Esophagus (tissue), 2 donors: ENCODE results near the gene CERS3. TPM values are rescaled to one million over a fixed set of nuclear protein-coding genes. Genes with fewer than 3 reads are reported as not detected.

ENCODE experiments used
- H3K27ac ChIP-seq, 2 donors: one replicate each; pipeline ENCODE4 v1.5.1; 2013; ENCODE audit warnings: low read depth in 2 of 2, mild to moderate bottlenecking in 2 of 2, inconsistent platforms in 1 of 2, low read length in 1 of 2, moderate library complexity in 1 of 2
- H3K27me3 ChIP-seq, 2 donors: one replicate each; pipeline ENCODE4 v1.6.1; 2013; ENCODE audit warnings: low read length in 2 of 2, control low read depth in 1 of 2, mild to moderate bottlenecking in 1 of 2; ENCODE audit not compliant: insufficient read depth in 2 of 2, control insufficient read depth in 1 of 2
- H3K36me3 ChIP-seq, 2 donors: one replicate each; pipeline ENCODE4 v1.6.1; 2013; ENCODE audit warnings: low read length in 1 of 2; ENCODE audit not compliant: control insufficient read depth in 2 of 2, insufficient read depth in 2 of 2
- H3K4me1 ChIP-seq, 2 donors: one replicate each; pipeline ENCODE4 v1.6.1; 2013; ENCODE audit warnings: low read length in 1 of 2; ENCODE audit not compliant: control insufficient read depth in 2 of 2, insufficient read depth in 2 of 2
- H3K4me3 ChIP-seq, 2 donors: one replicate each; pipeline ENCODE4 v1.5.1; 2013; ENCODE audit warnings: low read length in 2 of 2, mild to moderate bottlenecking in 2 of 2, low read depth in 1 of 2, moderate library complexity in 1 of 2
- H3K9me3 ChIP-seq, 2 donors: one replicate each; pipeline ENCODE4 v1.6.1; 2013; ENCODE audit warnings: mild to moderate bottlenecking in 2 of 2, low read depth in 1 of 2, low read length in 1 of 2, moderate library complexity in 1 of 2; ENCODE audit not compliant: control insufficient read depth in 2 of 2, insufficient read depth in 1 of 2
- WGBS, 2 donors: extraction: QIAGEN DNeasy Blood & Tissue Kit; methylation state at CpG; one replicate each; pipeline ENCODE4 v1.1.7; 2013; 5-methylcytosine and 5-hydroxymethylcytosine counted together
- polyA plus RNA-seq, 2 donors: library from polyadenylated mRNA; stranded (reverse); fragments of 200-250 nt; gene quantifications; one replicate each; pipeline ENCODE4 v1.2.3, GENCODE V29; 2013
- donor health status: healthy with polysubstance abuse.
- donor health status: Bipolar disorder and iron deficiency.

The CERS3 gene
- polyA plus RNA-seq, result 10 to 100 TPM; 65.4 to 69.9 TPM

DNA sequence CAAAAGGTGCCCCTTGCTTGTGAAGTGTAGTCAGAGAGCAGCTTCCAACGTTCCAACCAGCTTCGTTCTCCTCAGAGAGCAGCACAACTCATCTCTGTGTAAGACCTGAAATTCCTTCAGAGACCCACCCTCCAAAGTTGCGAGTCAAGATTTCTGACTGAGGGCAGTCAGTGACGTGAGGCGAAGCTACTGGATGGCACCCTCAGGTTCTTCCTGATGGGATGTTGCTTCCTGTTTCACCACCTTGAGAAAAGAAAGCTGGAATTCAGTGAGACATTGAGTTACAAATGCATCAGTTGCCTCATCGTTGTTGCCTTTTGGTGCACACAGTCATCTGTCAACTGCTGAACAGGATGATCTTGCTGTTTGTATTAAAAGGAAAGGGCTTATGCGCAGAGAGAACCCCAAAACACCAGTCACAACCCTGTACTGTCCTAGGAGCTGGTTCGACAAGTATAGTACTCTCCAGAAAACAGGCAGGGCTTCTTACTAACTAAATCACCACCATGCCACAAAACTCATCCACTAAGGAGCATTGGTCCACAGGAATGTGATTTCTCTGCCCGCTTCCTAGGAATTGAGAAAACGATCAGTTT, at the start of gene CERS3:
Gene CERS3 (minus strand): TSS at position 118 of the 596 bp plus-strand sequence. CDS start 27,101 bp downstream, outside the sequence.
- WGBS, 2 donors, result 53 to 65% methylated on average over 10 of the region's 10 CpGs
- peak within 1 kb of the TSS; percentile 90 to 97 for H3K27ac ChIP-seq
- no peaks in the 10 kb centered on the region for H3K9me3 ChIP-seq
- H3K36me3 ChIP-seq, result no peaks in the 10 kb centered on the region
- H3K4me3 ChIP-seq, result peak within 1 kb of the TSS; percentile 66 to 69
- no peaks in the 10 kb centered on the region for H3K27me3 ChIP-seq
- H3K4me1 ChIP-seq, result peaks cover 0 to 3% of the 10 kb centered on the region in 2 donors

DNA sequence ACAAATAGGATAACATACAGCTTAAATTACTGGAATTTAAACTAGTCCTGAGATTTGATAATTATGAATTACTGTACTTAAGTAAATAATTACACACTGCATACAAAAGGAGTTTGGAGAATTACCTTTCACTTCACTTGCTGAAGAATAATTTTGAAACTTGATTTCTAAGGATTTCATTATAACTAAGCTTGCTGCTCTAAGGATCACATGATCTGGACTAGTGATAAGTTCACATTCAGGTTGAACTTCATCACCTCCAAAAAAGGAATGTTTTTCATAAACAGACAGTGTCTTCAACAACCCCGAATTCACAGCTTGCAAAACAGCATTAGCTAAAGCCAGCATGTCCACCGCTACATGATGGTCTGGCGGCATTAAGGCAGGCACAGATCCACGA, 44.8 kb upstream of the CERS3 start:
- Histone ChIP-seq H3K9me3 (no peaks in the 10 kb centered on the region), H3K27ac (no peak overlapping the region), H3K36me3 (peaks cover 4 to 8% of the 10 kb centered on the region in 2 donors), H3K4me1 (no peaks in the 10 kb centered on the region), H3K4me3 (no peak overlapping the region), H3K27me3 (no peaks in the 10 kb centered on the region)
- 85 to 89% methylated on average over 4 of the region's 4 CpGs for WGBS, 2 donors

DNA sequence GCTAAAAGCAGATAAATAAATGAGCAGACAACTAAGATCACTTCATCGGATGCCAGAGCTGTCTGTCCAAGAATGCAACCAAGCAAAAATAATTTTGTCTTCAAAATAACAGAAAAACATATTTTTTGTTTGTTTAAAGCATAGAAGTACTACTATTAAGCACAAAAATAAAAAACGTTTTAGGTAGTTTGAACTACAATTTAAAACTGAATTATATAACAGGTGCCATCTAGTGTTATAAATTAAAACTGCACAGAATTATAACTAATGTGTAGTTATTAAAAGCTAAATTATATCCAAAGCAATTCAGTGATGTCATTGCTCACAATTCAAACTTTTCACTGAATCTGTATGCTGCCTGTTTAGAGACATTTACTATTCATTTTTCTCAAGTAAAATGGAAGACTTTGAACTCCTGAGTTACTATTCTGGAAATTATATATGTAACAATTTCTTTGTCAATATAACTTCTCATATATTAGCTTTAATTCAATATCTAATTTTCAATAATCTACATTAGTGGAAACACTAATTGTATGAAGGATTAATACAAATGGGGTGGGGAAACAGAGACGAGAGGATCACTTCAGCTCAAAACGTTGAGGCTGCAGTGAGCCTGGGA, 43.7 kb upstream of the CERS3 start:
- no peak overlapping the region for H3K27ac ChIP-seq
- WGBS, 2 donors, result 55 to 65% methylated on average over 4 of the region's 4 CpGs
- no peak overlapping the region for H3K4me3 ChIP-seq
- H3K9me3 ChIP-seq, result peaks cover 0 to 2% of the 10 kb centered on the region in 2 donors
- peaks cover 6 to 8% of the 10 kb centered on the region in 2 donors for H3K36me3 ChIP-seq
- no peaks in the 10 kb centered on the region for H3K4me1 ChIP-seq
- no peaks in the 10 kb centered on the region for H3K27me3 ChIP-seq

DNA sequence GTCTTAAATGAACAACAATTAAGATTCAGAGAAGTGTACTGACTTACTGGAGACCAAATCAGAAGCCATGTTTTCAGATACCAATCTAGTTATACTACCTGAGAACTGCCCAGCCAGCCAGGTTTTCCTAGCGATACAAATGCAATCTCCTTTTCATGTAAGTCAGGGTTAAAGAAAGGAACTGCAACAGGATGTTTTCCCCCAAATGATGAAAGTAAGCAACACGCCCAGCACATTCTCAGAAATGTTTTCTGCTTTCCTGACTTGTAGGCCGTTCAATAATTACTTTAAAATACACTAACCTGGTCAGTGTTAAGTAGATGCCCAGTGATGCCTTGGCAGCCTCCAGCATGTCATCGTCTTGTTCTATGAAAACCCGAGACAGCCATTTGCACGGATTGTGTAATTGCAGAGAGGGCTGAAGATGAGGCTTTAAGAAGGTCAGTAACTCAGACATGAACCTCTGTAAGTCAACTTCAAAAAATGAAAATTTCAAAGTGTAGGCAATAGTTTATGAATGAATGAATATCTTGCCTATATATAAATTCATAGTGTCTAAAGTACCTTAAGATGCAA, 42.9 kb upstream of the CERS3 start:
- peaks cover 6 to 8% of the 10 kb centered on the region in 2 donors for H3K36me3 ChIP-seq
- 83 to 84% methylated on average over 6 of the region's 6 CpGs for WGBS, 2 donors
- no peak overlapping the region for H3K27ac ChIP-seq
- no peaks in the 10 kb centered on the region for H3K4me1 ChIP-seq
- no peak overlapping the region for H3K4me3 ChIP-seq
- H3K27me3 ChIP-seq, result no peaks in the 10 kb centered on the region
- peaks cover 0 to 2% of the 10 kb centered on the region in 2 donors for H3K9me3 ChIP-seq

DNA sequence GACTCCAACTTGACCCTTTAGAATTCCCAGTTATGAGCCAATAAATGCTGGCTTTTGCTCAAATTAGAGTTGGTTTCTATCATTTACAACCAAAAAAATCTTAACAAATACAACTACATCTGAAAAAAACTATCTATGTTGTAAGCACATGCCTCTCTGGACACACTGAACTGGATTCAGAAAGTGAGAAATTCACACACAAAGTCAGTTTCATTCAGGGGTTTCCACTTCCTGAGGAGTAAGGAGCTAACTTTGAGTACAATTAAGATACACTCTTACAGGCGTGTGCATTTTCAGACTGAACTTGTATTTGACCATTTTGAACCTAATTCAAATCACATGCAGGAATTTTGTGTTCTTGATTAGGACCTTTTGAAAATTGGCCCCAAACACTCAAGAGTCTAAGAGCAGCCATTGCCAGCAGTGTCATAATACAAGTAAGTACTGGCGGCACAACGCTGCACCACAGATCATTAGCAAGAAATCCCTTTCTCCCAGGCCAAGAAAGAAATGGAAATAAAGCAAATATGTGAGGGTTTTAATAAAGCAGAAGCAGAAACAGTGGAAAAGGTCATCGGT, 42.1 kb upstream of the CERS3 start:
- Histone ChIP-seq H3K4me1 (no peaks in the 10 kb centered on the region), H3K27ac (no peak overlapping the region), H3K36me3 (peaks cover 6 to 8% of the 10 kb centered on the region in 2 donors), H3K9me3 (peaks cover 0 to 2% of the 10 kb centered on the region in 2 donors), H3K4me3 (no peak overlapping the region), H3K27me3 (no peaks in the 10 kb centered on the region)
- 86 to 89% methylated on average over 4 of the region's 4 CpGs for WGBS, 2 donors

DNA sequence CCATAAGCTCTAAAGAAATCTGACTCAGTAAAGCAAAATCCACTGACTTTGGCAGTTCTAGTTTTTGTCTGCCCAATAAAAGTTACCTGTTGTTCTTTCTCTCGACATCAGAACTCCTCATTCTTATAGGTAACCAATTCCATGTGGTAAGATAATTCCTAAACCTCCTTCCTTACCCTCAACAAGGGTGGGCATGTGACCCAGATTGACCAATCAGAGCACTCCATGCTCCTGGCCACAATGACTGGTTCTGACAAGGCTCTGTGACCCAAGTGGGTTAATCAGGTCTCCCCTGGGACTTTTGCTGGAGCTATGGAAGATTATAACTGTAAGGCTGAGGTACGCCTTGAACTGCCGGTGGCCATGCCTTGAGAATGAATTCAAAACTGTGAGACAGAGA, 41.5 kb upstream of the CERS3 start:
- Histone ChIP-seq H3K9me3 (peaks cover 0 to 2% of the 10 kb centered on the region in 2 donors), H3K27me3 (no peaks in the 10 kb centered on the region), H3K4me3 (no peak overlapping the region), H3K4me1 (no peaks in the 10 kb centered on the region), H3K27ac (no peak overlapping the region), H3K36me3 (peaks cover 6 to 8% of the 10 kb centered on the region in 2 donors)
- 96 to 99% methylated on average over 3 of the region's 3 CpGs for WGBS, 2 donors

DNA sequence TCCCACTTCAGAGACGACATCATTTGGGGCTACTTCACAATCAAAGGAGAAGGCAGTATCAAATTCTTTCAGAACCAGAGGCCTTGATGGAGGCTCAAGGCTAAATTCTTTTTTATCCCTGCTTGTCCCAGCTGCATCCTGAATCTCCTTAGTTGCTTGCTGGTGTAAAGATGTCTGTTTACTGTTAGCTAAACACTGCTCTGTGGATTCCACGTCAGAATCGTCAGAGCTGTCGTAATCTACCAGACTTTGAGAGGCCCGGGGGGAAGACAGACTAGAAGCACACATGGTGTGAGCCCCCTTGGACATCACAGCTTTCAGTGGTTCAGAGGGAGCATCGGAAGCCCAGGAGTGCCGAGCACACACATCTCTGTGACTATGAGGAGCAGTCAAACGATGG, 40.6 kb upstream of the CERS3 start:
- Histone ChIP-seq H3K9me3 (peaks cover 0 to 2% of the 10 kb centered on the region in 2 donors), H3K4me1 (no peaks in the 10 kb centered on the region), H3K27ac (no peak overlapping the region), H3K4me3 (no peak overlapping the region), H3K27me3 (no peaks in the 10 kb centered on the region), H3K36me3 (peaks cover 6 to 8% of the 10 kb centered on the region in 2 donors)
- 81% methylated on average over 8 of the region's 8 CpGs for WGBS, 2 donors

DNA sequence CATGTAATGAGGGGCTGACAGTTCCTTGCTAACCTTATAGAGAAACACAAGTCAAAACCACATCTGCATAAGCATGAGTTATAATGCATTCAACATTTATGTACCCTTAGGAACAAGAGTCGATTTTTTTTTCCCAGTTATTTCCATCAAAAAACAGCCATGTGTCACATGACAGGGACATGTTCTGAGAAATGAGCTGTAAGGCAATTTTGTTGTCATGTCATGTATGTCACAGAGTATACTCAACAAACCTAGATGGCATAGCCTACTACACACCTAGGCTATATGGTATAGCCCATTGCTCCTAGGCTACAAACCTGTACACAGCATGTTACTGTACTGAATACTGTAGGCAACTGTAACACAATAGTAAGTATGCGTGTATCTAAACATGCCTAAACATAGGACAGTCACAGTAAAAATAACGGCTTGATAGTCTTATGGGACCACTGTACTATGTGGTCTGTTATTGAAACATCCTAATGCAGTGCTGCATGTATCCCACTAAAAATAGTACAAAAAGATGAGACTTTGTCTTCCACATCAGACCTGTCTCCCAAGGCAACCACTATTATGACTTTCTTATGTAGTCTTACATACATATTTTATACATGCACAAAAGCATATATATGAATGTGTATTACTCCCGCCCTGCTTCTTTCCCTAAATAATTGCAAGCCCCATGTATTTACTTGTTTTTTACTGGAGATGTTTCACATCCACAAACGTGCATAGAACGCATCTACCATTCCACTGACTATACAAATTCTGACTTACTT, 38.3 kb upstream of the CERS3 start:
- Histone ChIP-seq H3K4me3 (no peak overlapping the region), H3K9me3 (peaks cover 0 to 2% of the 10 kb centered on the region in 2 donors), H3K27ac (no peak overlapping the region), H3K27me3 (no peaks in the 10 kb centered on the region), H3K36me3 (peaks cover 3 to 6% of the 10 kb centered on the region in 2 donors), H3K4me1 (no peaks in the 10 kb centered on the region)
- 93 to 96% methylated on average over 6 of the region's 6 CpGs for WGBS, 2 donors

DNA sequence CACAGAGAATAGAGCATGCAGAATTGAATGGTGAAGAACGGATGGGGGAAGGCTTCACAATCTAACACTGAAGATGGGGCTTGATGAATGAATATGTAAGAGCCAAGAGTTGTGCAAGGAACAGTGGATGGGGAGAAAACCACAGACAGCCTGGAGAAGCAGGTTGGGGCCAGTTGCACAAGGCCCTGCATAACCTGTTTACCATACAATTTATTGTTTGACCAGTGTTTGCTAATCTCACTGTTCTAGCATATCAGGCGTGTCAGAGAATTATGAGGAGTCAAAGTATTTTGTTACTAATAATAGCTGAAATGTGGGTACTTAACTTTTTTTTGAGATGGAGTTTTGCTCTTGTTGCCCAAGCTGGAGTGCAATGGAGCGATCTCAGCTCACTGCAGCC, 36.8 kb upstream of the CERS3 start:
- 64 to 68% methylated on average over 3 of the region's 3 CpGs for WGBS, 2 donors
- Histone ChIP-seq H3K4me1 (no peaks in the 10 kb centered on the region), H3K4me3 (no peak overlapping the region), H3K36me3 (peaks cover 3 to 4% of the 10 kb centered on the region in 2 donors), H3K27me3 (no peaks in the 10 kb centered on the region), H3K9me3 (peaks cover 0 to 2% of the 10 kb centered on the region in 2 donors), H3K27ac (peak overlapping the region in 1 of 2 donors; percentile 8)
